GM18505 (cell line): ENCODE data around the gene LPGAT1.
"Not testable (repeated sequence)": the region's sequence is repeated elsewhere in the genome, so short reads cannot be mapped to it uniquely, and the experiment has no call there.

ENCODE experiments used
- ATAC-seq: cut with Tn5 transposase; IDR thresholded peaks from one replicate; pipeline ENCODE4 v1.9.1; 2021; ENCODE audit not compliant: unreplicated experiment
- POLR2A ChIP-seq: IDR thresholded peaks from 4 replicates; pipeline ENCODE4 v1.6.1; 2011; ENCODE audit warnings: borderline replicate concordance; ENCODE audit not compliant: insufficient read depth, insufficient read length; ENCODE audit errors: extremely low read depth

Gene LPGAT1

GRCh38 chr1:211830328-211831142 is at the start of gene LPGAT1:
Gene LPGAT1 (minus strand): TSS chr1:211830763. CDS start chr1:211829296, 1,467 bp downstream.
- ATAC-seq, result peak; percentile 68
- TF ChIP-seq POLR2A, result peak; percentile 73

- TF ChIP-seq POLR2A, result no peak
- ATAC-seq, result no peak
Measured at GRCh38 chr1:211879475-211879874, 48.9 kb upstream of the LPGAT1 start.

- TF ChIP-seq POLR2A, result no peak
- ATAC-seq, result no peak
Measured at GRCh38 chr1:211876851-211877590, 46.5 kb upstream of the LPGAT1 start.

- TF ChIP-seq POLR2A, result no peak
- ATAC-seq, result no peak
Measured at GRCh38 chr1:211875541-211875940, 45.0 kb upstream of the LPGAT1 start.

GRCh38 chr1:211874521-211875347 is 44.2 kb upstream of the LPGAT1 start:
- TF ChIP-seq POLR2A, result no peak
- ATAC-seq, result no peak

GRCh38 chr1:211873731-211874130 is 43.2 kb upstream of the LPGAT1 start:
- ATAC-seq, result not testable (repeated sequence)

GRCh38 chr1:211870156-211870555 is 39.6 kb upstream of the LPGAT1 start:
- no peak for ATAC-seq
- no peak for TF ChIP-seq POLR2A

- ATAC-seq, result no peak
- no peak for TF ChIP-seq POLR2A
Measured at GRCh38 chr1:211865180-211865579, 34.6 kb upstream of the LPGAT1 start.

GRCh38 chr1:211859405-211859804 is 28.8 kb upstream of the LPGAT1 start:
- TF ChIP-seq POLR2A, result no peak
- no peak for ATAC-seq

GRCh38 chr1:211851174-211851573 is 20.6 kb upstream of the LPGAT1 start:
- no peak for TF ChIP-seq POLR2A

GRCh38 chr1:211843507-211844298 is 13.1 kb upstream of the LPGAT1 start:
- ATAC-seq, result no peak
- TF ChIP-seq POLR2A, result no peak

More at GRCh38 chr1:211851174-211851573, 20.6 kb upstream of the LPGAT1 start:
- no peak for ATAC-seq

GRCh38 chr1:211843018-211843417 is 12.5 kb upstream of the LPGAT1 start:
- TF ChIP-seq POLR2A, result no peak
- ATAC-seq, result no peak
